Calu3 (cell line): ENCODE results near the gene PARD3. TPM values are rescaled to one million over a fixed set of nuclear protein-coding genes. Genes with fewer than 3 reads are reported as not detected.
A peak's percentile ranks its signal among the peaks of the same experiment; 100 is the strongest.

Source experiments
- BruUV-seq: library from RNA; stranded (reverse); fragments of 400-500 nt; replicated peaks from 2 replicates; lab custom pipeline; 2021; lab: Mats Ljungman, UMichigan
- CTCF ChIA-PET: fragments of 300-600 bp; sonication (Branson Sonifier 250); formaldehyde crosslinking; loops from one replicate; lab custom pipeline; 2022; ENCODE audit warnings: antibody characterized with exemption; lab: Charles Lee
- DNase-seq: peaks from one replicate; pipeline ENCODE4 v3.0.0; 2022
- H3K27ac Mint-ChIP-seq: one replicate; pipeline ENCODE4 v1.8.0; 2022; ENCODE audit warnings: mixed read lengths; ENCODE audit not compliant: unreplicated experiment
- H3K27me3 Mint-ChIP-seq: one replicate; pipeline ENCODE4 v1.8.0; 2022; ENCODE audit warnings: mixed read lengths; ENCODE audit not compliant: unreplicated experiment
- H3K36me3 Mint-ChIP-seq: one replicate; pipeline ENCODE4 v1.8.0; 2022; ENCODE audit warnings: mild to moderate bottlenecking, moderate library complexity, mixed read lengths; ENCODE audit not compliant: insufficient read depth, unreplicated experiment
- H3K4me1 Mint-ChIP-seq: one replicate; pipeline ENCODE4 v1.8.0; 2022; ENCODE audit warnings: mild to moderate bottlenecking, low read depth, mixed read lengths; ENCODE audit not compliant: unreplicated experiment
- H3K4me3 Mint-ChIP-seq: one replicate; pipeline ENCODE4 v1.8.0; 2022; ENCODE audit warnings: mild to moderate bottlenecking, low read depth, moderate library complexity, mixed read lengths; ENCODE audit not compliant: unreplicated experiment
- H3K9me3 Mint-ChIP-seq: one replicate; pipeline ENCODE4 v1.8.0; 2022; ENCODE audit warnings: low read depth, mixed read lengths; ENCODE audit not compliant: unreplicated experiment
- intact Hi-C: fragments of 100-400 bp; cut with micrococcal nuclease; formaldehyde crosslinking; loops from one replicate; pipeline ENCODE4 v1.10.0; 2022; ENCODE audit not compliant: unreplicated experiment
- total RNA-seq: library from RNA; stranded (reverse); gene quantifications from 2 replicates; pipeline ENCODE4 v1.2.3, GENCODE V29; 2022
- TF ChIP-seq, protein P1 (sequence below): fragments of 200-600 bp; IDR thresholded peaks from one replicate; pipeline ENCODE4 v1.8.0; 2022; ENCODE audit warnings: antibody characterized with exemption; ENCODE audit not compliant: unreplicated experiment

PARD3 gene
- total RNA-seq, 1 experiment from 2014 or later, result 62.4 TPM

GRCh38 chr10:34762156-34762555 lies 52.9 kb downstream of the PARD3 start:
- Mint-ChIP-seq H3K4me3 (no peak overlapping the region), H3K36me3 (peaks cover 36% of the 10 kb centered on the region), H3K27me3 (no peaks in the 10 kb centered on the region), H3K9me3 (peaks cover 6% of the 10 kb centered on the region), H3K27ac (no peak overlapping the region), H3K4me1 (peaks cover 90% of the 10 kb centered on the region)
- TF ChIP-seq, protein P1, sequence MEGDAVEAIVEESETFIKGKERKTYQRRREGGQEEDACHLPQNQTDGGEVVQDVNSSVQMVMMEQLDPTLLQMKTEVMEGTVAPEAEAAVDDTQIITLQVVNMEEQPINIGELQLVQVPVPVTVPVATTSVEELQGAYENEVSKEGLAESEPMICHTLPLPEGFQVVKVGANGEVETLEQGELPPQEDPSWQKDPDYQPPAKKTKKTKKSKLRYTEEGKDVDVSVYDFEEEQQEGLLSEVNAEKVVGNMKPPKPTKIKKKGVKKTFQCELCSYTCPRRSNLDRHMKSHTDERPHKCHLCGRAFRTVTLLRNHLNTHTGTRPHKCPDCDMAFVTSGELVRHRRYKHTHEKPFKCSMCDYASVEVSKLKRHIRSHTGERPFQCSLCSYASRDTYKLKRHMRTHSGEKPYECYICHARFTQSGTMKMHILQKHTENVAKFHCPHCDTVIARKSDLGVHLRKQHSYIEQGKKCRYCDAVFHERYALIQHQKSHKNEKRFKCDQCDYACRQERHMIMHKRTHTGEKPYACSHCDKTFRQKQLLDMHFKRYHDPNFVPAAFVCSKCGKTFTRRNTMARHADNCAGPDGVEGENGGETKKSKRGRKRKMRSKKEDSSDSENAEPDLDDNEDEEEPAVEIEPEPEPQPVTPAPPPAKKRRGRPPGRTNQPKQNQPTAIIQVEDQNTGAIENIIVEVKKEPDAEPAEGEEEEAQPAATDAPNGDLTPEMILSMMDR, result no peak
- CTCF ChIA-PET, result no interaction called here
- no TSS peak for BruUV-seq
- intact Hi-C loops, result no loop called here
- no peak for DNase-seq

DNA sequence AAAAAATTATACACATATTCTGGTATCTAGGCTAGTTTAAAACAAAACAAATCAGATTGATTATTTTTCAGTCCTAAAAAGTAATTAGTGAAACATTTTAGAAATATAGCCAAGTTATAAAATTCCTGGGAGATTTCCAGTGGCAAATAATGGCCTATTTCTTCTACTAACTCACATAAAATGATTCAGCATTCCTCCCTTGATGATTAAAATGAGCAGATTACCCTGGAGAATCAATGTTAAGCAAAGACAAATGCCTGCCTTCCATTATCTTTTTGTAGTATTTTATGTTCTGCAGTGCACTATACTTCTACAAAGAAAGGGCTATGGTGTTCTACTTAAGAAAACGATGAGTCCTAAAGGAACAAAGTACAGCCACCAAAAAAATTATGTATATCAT lies 53.6 kb downstream of the PARD3 start:
- H3K9me3 Mint-ChIP-seq, result peaks cover 6% of the 10 kb centered on the region
- no TSS peak for BruUV-seq
- peaks cover 37% of the 10 kb centered on the region for H3K36me3 Mint-ChIP-seq
- no peak overlapping the region for H3K4me3 Mint-ChIP-seq
- H3K4me1 Mint-ChIP-seq, result peaks cover 90% of the 10 kb centered on the region
- no peak for DNase-seq
- no peak overlapping the region for H3K27ac Mint-ChIP-seq
- TF ChIP-seq, protein P1, result no peak
- H3K27me3 Mint-ChIP-seq, result no peaks in the 10 kb centered on the region
- CTCF ChIA-PET, result no interaction called here
- intact Hi-C loops, result no loop called here

- Mint-ChIP-seq H3K36me3 (peaks cover 37% of the 10 kb centered on the region), H3K27me3 (no peaks in the 10 kb centered on the region), H3K4me3 (no peak overlapping the region), H3K27ac (peak overlapping the region; percentile 47), H3K9me3 (peaks cover 6% of the 10 kb centered on the region), H3K4me1 (peaks cover 87% of the 10 kb centered on the region)
- intact Hi-C loops, result no loop called here
- DNase-seq, result peak; percentile 18
- TF ChIP-seq, protein P1, result no peak
- no TSS peak for BruUV-seq
- CTCF ChIA-PET, result no interaction called here
Measured at GRCh38 chr10:34760606-34761005, 54.5 kb downstream of the PARD3 start.

DNA sequence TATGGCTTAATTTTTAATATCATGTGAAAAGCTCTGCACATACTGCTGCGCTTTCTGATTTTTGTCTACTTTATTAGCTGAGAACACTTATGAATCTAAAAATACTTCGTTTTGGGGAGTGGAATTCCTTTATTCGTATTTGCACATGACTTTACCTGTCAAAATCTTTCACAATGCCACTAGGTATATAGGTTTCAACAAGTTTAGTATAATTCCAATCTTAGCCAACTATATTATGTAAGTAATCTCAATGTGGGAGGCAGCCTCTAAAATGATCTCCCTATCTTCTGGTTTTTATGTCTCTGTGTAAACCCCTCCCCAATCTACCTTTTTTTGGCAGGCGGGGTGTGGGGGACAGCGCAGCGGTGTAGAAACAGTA lies 55.3 kb downstream of the PARD3 start:
- CTCF ChIA-PET, result interaction anchor here (0.5 kb wide), 1 partner anchor 1624 kb away, joined by 5 read pairs; no protein-coding TSS in a partner anchor
- TF ChIP-seq, protein P1, result no peak
- no peaks in the 10 kb centered on the region for H3K27me3 Mint-ChIP-seq
- no peak overlapping the region for H3K4me3 Mint-ChIP-seq
- BruUV-seq, result no TSS peak
- H3K27ac Mint-ChIP-seq, result peak overlapping the region; percentile 100
- peaks cover 6% of the 10 kb centered on the region for H3K9me3 Mint-ChIP-seq
- peaks cover 40% of the 10 kb centered on the region for H3K36me3 Mint-ChIP-seq
- peaks cover 81% of the 10 kb centered on the region for H3K4me1 Mint-ChIP-seq
- DNase-seq, result no peak
- intact Hi-C loops, result no loop called here
